GM19193 (cell line): ENCODE data around the gene PTPN2.

Source experiments
- POLR2A ChIP-seq: IDR thresholded peaks from 4 replicates; pipeline ENCODE4 v1.6.1; 2011; ENCODE audit not compliant: insufficient read depth, insufficient read length; ENCODE audit errors: extremely low read depth

PTPN2 gene

DNA sequence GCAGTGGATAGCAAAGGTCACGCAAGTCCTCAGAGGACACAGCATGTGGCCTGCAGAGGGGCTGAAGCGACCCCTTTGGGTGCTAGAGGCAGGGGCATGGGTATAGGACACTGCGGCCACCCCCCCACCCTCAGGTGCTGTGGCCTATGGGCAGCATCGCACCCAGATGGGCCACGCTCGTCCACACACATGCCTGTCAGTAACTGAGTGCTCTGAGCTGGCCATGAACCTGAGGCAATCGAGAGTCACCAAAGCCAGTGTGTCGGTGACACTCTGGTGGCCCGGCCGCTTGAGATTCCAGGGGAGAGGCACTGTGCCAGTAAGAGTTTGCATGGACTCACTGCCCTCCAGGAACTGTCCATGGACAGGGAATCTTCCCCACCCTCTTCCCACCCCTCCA is 22.7 kb upstream of the PTPN2 start:
- no peak for TF ChIP-seq POLR2A

DNA sequence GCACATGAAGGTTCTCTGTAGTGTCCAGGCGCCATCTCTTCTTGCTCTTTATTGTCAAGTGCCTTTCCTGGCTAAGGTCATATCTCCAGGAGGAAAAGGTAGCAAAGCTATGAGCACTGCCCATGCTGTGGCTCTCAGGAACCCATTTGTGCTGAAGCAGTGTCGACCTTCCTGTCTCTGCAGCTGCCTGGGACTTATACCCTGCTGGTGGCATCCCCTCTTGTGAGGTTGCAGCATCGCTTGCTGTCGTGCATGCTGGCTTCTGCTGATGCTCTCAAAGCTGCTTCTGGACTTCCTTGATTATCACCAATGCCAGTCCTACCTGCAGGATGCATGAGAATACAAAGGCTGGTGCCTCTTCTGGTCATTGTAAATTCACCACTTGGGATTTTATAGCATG is 22.1 kb upstream of the PTPN2 start:
- no peak for TF ChIP-seq POLR2A

DNA sequence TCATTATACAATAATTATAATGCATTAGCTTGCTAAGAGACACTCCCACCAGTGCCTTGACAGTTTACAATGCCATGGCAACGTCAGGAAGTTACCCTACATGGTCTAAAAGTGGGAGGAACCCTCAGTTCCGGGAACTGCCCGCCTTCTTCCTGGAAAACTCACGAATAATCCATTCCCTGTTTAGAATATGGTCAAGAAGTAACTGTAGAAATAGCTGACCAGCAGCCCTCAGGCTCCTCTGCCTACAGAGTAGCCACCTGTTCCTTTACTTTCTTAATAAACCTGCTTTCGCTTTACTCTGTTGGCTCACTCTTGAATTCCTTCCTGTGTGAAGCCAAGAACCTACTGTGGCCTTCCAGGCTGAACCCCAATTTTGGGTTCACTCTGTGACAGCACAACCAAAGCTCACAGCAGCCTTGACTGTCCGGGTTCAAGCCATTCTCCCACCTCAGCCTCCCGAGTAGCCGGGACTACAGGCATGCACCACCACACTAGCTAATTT is 20.0 kb upstream of the PTPN2 start:
- no peak for TF ChIP-seq POLR2A

DNA sequence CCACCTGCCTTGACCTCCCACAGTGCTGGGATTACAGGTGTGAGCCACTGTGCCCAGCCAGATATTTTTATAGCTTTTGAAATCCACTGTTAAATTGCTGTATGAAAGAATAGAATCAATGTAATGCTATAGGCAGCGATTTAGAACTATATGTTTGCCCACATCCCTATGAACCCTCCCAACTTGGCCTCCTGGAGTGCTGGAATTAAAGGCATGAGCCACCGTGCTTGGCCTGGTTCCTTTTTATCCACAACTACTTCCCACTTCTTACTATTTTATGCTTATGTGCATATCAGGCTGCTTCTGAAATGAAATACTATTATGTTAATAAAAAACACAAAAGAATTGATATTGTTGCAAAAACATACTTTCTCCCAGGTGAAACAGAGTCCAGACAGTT is 11.6 kb upstream of the PTPN2 start:
- TF ChIP-seq POLR2A = no peak

DNA sequence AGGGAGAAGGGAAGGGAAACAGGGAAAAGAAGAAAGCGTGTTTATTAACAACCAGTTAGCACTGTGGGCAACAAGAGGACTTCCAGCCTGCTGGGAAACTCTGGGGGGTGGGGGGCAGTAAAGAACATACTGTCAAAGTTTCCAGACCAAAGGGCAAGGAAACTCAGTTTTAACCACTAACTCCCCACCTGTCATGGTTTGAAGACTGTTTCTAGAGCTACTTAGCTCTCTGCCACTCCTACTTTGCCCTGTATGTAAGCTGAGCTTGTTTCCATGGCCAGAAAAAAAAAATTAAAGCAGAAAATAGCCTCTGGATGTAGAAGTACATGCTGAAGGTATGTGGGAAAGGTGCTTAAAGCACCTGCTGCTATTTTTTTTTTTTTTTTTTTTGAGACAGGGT is 11.0 kb upstream of the PTPN2 start:
- no peak for TF ChIP-seq POLR2A

DNA sequence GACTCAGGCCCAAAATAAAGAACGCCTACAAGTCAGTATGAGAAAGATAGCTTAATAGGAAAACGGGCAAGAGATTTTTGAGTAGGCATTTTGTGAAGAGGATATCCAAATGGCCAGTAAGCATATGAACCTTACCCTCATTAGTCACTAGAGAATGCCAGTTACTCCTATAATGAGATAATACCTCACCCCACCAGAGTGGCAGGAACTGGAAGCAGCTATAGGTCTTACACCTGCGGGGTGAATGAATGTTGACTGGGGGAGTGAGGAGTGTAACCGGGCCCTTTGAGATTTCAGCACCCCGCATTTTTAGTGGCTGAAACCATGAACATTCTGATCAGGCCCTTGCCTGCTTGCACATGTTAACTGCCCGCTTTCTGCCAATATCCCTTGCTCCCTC is 7.5 kb upstream of the PTPN2 start:
- no peak for TF ChIP-seq POLR2A

DNA sequence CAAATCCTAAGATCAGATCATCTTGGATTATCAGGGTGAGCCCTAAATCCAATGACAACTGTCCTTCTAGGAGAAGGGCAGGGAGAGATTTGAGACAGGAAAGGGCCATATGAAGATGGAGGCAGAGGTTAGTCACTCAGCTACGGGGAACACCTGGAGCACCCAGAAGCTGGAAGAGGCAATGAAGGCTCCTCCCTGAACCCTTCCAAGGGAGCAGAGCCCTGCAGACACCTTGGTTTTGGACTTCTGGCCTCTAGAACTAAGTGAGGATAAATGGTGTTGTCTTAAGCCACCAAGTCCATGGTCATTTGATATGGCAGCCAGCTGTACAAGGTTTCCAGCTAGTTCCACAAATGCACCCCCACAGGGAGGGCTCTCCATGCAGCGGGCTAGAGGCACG is 6.9 kb upstream of the PTPN2 start:
- TF ChIP-seq POLR2A = no peak

DNA sequence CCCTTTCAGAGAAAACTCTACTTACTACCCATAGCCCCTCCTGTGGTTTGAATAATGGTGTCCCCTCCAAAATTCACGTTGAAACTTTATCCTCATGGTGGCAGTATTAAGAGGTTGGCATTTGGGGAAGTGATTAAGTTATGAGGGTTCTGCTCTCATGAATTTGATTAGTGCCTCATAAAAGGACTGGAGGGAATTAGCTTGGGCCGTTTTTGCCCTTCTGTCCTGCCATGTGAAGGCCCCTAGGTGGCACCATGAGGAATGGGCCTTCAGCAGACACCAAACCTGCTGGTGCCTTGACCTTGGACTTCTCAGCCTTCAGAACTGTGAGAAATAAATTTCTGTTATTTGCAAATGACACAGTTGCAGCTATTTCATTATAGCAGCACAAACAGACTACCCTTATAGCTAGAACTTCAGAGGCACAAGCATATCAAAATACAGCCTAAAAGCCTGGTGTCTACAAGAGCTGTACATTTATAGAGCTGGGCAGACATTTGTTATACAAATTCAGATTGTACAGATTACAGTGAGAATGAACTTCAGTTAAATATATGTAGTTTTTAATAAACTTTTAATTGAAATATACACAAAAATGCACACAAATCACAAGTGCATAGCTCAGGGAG is 2.6 kb upstream of the PTPN2 start:
- TF ChIP-seq POLR2A = no peak

DNA sequence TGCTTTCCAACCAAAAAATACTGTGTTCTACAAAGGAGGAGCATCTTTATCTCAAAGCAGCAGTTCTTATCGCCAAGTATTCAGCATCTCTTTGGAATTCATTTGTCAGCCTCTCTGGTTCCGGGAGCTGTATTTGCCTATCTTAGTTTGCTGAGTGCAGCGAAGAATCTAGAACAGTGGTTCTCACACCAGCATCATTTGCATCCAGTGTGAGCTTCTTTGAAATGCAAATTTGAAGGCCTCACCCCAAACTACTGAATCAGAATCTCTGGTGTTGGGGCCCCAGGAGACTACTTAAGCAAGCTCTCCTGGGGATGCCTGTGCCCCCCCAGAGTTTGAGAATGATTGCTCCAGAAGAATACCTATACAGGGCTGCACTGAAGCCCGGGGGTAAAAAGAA is 1.5 kb upstream of the PTPN2 start:
- no peak for TF ChIP-seq POLR2A

DNA sequence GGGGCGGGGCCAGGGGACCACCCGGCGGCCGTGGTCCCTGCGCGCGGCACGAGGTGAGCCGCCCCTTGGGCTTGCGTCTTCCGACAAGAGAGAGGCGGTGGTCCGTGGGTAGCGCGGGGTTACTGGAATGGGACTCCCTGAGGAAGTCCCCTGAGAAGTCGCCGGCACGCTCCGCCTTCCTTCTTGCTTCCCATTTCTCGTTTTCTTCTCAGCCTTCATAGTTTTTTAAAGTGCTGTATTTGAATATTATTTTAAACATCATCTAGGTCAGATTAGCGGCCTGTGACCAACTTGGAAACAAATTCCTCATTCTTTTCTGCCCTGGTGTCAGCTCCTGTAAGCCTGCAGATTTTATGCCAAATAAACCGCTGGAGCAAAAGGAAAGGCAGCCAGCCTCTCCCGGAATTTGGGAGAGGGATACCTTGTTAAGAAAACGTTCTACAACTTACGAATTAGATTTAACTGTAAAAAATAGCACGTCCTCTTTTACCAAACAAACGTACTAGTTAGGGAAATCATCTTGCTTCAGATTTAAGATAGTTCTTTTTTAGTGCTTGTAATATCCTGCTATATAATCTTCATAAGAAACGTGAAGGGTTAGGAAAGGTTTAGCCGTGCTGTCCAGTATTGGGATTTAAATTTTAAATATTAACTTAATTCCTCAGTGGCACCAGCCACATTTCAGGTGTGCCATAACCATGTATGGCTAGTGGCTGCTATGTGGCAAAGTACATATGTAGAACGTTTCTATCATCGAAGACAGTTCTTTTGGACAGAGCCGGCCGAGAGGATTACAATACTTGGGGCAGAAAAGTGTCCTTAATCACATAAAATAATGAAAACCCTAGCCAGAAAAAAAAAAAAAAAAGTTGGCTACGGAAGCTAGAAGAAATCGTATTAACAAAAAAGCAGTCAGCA is 628 bp upstream of the PTPN2 start:
- no peak for TF ChIP-seq POLR2A

DNA sequence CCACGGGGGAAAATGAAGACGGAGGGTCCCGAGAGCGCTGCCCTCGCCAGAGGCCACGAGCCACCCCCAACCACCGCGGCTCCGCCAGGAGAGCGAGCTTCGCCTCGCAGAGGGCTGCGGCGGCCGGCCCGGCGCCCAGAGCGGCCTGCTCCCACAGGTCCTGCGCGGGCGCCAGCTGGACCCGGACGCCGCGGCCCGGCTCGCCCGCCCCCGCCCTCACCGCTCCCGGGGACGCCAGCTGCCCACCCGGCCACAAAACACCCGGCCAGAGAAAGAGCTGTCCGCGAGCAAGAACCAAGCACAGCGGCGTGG is 709 bp downstream of the PTPN2 start:
- TF ChIP-seq POLR2A = no peak

DNA sequence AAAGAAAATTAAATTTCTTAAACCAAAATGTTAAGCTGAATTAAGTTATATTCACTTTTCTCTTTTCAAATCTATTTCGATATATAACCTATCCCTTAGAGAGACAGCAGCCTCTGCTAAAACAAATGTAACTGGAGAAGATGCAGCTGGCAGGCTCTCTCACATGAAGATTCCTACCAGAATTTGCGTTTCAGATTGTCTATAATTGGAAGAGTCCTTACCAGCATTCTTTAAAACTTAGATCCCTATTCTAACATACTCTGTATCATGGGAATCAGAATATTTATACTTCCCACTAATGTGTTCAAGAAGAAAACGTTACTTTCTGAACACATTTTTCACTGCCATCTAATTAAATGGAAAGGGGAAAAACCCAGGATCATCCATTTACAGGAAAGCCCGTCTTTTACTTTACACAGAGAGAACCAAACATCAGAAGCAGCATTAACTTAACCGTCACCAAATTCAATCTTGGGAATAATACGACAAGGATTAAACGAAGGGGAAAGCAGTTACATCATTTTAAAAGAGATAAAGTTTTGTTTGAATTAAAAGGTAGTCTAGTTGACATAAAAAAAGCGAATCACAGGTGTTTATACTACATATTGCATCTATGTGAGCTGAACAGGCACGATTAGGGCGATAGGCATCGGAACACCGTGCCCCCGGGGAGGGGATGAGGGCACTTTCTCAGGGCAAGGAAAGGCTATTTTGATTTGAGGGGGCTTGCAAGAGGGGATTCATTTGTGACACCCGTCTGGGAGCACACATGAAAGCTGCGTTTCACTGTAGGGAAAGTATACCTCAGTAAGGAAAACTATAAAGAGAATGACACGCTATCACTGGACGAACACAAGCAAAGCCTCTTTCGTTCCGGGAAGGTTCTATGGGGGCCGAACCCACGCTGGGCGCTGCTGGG is 1.3 kb downstream of the PTPN2 start:
- no peak for TF ChIP-seq POLR2A

DNA sequence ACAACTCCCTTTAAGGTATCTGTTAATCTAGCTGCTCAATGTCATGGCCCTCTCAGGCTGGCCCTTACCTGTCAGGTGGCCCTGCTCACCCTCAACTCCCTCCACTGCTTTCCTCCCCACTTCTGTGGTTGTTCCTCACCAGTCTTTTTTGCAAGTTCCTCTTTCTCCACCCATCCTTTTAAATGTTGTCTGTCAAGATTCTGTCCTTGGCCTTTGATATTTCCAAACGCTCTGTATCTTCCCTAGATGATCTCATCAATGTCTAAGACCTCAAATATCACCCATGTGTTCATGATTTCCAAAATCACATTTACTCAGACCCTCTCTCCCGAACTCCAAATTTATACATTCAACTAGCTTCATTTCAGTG is 3.5 kb downstream of the PTPN2 start:
- no peak for TF ChIP-seq POLR2A

DNA sequence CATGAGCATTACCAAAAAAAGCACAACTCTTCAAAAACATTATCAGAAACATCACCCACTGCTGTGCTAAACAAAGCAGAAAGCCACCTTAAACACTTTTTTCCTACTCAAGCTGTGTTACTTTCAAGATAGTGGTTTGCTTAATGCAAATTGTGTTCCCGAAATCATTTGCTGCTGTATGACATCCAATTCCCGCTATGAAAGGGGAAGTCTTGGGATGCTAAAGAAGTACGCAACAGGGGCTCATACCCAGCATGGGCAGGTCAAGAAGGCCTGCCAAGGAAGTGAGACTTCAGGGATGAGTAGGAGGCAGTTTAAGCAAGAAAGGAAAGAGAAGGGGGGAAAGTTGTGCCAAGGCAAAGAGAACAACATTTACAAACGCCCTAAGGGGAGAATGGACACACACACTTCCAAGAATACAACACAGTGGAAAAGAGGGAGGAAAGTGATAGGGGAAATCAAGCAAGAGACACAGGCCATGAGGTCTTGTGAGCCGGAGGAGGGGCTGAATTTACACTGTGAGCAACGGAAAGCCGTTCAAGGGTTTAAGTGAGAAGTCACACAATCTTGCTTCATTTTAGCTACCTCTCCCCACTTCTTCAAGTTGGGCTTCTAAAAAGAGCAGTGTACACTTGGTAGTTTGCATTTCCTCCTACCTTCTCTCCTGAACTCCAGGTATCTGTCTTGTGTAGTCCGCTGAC is 4.0 kb downstream of the PTPN2 start:
- TF ChIP-seq POLR2A = no peak

DNA sequence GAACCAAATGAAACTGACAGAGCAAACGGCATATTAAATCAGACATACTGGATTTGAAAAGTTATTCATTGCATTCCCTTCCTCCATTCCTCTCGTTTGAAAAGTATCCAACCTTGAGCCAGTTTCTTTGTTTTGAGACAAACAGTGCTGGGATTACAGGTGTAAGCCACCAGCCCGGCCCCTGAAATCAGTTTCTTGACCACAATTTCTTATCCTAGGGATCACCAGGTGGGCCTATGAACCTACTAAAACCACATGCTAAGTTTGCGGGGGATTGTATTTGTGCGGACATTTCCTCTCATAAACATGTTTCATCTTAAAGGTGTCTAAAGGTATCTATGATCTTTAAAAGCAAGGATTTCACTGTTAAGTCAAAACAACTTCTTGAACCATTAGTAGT is 11.6 kb downstream of the PTPN2 start:
- TF ChIP-seq POLR2A = no peak
